GM03348 (cell line): ENCODE measurements around the gene WDR31.
A peak's percentile ranks its signal among the peaks of the same experiment; 100 is the strongest.

Experiments
- DNase-seq: peaks from one replicate; pipeline ENCODE4 v3.0.0; 2012; ENCODE audit warnings: low spot score

WDR31 gene

DNA sequence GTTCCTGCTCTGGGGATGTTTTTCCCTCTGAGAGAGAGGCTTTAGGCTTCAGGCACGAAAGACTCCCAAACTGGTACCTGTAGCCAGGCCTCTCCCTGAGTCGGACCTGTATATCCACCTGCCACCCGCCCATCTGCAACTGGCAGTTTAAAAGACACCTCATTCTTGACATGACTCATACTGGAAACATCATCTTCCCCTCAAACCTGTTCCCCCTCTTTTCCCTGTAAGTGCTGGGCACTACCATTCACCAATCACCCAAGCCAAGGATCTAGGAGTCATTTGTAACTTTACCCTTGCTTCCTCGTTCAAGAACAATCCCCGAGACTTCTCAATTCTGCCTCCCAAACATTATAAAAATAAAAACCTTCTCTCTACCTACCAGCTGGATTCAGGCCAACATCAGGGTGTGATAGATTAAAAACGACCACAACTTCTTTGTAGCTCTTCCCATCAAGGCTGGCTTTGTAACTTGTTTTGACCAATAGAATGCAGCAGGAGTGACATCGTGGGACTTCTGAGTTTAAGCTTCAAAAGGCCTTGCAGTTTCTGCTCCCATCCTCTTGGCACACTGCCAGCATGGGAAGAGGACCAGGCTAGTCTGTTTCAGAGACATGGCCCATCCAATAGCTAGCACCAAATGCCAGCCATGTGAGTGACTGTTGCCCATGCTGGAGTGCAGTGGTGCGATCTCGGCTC, 1.8 kb upstream of the WDR31 start:
- no peak for DNase-seq

DNA sequence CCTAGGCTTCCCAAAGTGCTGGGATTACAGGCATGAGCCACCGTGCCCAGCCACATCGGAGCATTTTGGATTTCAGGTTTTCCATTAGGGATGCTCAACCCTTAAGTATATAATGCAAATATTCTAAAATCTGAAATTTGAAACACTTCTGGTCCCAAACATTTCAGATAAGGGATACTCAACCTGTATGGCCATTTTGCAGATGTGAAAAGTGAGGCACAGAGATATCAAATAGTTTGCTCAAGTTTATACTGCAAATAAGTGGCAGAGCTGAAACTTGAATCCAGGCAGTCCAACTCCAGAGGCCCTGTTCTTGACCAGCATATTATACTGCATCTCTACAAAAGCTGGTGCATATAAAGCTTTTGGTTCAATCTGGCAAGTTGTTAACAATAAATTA, 2.4 kb downstream of the WDR31 start:
- no peak for DNase-seq

DNA sequence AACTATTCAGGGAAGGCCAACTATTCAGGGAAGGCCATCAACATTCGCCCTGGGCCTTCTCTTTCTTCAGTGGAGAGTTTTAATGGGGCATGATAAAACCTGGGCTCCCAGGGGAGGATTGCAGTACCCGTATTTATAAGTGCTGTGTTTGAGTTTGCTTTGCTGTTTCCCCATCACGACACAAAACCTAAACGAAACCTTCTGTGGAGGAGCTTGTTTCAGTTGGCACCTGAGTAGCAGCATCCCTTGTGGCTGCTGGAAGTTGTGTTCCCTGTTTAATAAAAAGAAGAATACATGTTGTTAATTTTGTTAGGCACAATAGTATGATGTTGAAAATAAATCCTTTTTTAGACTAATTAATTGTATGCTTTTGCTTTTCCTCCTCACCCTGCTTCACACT, 8.3 kb downstream of the WDR31 start:
- no peak for DNase-seq

DNA sequence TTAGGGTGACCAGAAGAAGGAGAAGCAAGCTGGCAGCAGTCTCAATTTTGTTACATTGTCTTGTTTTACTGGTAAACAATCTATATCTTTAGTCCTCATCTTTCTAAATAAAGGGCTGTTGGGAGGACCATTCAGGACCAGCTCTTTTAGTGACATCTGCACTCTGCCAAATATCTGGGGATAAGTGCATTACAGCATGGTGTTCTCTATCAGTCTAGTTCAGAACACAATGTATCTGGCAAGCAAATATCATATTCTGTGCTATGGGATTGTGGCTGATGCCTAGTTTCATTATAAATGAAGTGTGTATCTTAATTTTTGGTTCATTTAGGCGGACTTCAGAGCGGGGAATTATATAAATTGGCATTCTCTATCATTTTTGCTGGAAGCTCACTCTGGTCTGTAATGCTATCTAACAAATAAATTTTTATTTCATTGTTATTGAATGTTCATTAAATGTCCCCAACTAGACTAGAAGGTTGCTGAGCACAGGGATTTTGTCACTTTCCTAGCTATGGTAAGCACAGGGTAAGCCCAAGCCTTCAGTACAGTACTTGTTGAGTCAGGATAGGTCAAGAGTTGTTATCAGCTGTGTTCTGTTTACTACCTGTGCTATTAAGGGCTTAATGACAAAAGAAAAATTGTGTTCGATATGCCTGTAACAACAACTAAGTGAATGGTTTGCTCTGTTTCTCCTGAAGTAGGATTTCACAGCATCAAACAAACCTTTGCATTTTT, 11.9 kb downstream of the WDR31 start:
- DNase-seq = no peak

DNA sequence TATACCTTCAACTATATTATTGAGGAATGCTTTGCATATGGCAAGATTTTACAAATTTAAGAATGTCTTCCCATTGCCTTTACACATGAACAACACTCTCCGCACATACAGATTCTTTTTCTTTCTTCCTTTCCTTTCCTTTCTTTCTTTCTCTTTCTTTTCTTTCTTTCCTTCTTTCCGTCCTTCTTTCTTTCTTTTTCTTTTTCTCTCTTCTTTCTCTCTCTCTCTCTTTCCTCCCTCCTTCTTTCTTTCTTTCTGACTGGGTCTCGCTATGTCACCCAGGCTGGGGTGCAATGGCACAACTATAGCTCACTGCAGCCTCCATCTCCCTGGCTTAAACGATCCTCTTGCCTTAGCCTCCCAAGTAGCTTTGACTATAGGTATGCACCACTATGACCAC, 13.8 kb downstream of the WDR31 start:
- DNase-seq = no peak

DNA sequence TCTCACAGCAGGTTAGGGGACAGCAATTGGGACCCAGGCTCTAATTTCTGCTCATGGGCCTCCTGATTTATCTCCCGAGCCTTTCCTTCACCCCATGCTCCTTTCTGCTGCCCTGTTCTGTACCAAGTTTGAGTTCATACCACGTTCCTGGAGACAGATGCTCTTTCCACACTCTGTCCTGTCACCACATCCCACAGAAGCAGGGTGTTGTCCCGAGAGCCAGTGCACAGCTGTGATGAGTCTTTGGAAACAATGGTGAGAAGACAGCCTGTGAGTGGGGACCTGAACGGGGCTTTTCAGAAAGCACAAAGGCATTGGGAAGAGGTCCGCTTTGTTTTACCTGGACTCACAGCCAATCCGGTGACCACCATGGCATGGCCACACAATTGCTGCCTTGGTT, 17.4 kb downstream of the WDR31 start:
- DNase-seq = no peak

DNA sequence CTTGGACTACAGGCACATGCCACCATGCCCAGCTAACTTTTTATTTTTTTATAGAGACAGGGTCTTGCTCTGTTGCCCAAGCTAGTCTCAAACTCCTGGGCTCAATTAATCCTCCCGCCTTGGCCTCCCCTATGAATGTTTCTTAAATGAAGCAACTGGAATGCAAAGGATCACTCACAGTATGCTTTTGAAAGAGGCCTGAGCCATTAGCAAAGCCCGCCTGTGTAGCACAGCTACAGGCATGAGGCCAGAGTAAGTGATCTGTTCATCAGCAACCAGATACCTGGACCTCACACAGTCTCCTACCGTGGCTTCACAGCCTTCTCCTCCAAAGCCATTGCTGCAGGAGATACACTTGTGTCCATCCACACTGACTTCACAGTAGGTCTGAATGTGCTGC, 20.0 kb downstream of the WDR31 start:
- no peak for DNase-seq

DNA sequence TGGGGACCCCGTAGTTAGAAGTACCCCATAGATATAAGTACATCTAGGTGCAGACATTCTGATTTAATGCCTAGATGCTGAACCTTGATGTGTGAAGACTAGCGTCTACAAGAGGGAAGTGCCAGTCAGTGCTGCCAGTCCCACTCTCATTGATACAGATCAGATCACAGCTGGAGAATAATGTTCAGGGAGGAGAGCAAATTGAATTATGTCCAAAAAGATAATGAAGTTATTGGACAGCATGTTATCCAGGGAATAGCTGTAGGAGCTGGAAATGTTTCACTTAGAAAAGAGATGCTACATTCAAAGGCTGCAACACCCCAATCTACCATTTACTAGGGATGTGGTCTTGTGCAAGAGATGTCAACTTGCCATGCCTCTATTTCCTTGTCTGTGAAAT, 21.0 kb downstream of the WDR31 start:
- DNase-seq = no peak

DNA sequence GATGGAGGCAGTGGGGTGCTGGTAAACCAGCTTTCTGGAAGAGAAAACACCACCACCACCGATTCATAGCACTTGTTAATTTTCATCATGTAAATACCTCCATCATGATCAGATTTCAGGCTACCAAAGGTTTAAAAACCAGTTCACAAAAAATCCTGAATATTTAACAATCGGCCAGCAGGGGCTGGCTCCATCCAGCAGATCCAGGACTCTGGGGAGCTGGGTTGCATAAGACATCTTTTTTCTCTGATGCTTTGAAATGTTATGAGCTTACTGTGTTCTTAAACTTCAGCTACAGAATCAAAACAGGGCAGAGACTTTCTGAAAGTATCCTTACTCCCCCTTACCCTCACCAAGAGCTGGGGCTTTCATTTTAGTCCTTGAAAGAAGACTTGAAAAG, 22.3 kb downstream of the WDR31 start:
- DNase-seq = peak; percentile 47

DNA sequence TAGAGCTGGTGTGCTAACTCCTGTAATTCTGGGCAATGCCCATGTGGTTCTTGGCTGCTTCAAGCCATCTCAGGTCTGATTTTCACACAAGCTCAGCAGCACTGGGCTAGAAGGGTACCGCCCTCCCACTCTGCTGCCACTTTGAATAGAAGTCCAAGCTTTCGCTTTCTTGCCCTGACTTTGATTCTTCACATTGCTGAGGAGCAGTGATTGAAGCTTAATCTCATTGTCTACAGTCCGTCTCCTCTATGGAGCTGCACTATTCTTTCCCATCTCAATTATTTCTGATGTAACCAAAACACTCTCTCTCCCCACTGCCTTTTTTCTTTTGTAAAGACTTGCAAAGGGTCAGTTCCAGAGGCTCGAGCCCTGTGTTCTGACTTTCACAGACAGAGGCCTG, 24.0 kb downstream of the WDR31 start:
- DNase-seq = no peak

DNA sequence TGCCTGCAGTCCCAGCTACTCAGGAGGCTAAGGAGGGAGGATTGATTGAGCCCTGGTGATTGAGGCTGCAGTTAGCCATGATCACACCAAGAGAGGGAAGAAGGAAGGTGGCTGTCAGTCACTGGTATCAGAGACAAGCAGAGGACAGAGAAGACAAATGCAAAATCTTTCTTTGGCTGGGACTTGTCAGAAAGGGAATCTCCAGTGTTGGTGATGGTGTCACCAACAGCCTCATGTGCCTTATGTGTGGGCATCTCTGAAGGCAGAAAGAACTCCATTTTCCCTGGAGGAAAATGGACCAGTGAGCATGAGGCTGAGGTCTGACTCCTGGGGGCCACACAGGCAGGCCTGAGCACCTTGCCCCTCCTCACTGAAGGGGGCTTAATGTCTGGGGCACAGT, 24.8 kb downstream of the WDR31 start:
- DNase-seq = no peak

DNA sequence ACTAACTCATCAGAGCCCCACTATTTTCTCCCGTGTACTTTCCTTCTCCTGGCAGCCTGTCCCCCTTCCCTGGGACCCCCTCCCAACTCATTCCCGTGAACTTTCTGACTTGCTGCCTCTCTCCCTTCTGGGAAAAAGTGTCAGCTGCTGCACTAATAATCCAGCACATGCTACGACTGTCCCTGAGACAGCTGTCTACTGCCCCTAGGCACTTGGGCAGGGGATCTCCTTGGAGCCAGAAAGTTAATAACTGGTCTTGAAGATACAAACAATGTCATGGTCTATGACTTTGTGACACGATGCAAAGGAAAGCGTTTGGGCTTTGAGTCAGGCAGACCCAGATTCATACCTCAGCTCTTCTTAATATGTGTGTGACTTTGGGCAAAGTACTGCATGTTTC, 26.8 kb downstream of the WDR31 start:
- no peak for DNase-seq

DNA sequence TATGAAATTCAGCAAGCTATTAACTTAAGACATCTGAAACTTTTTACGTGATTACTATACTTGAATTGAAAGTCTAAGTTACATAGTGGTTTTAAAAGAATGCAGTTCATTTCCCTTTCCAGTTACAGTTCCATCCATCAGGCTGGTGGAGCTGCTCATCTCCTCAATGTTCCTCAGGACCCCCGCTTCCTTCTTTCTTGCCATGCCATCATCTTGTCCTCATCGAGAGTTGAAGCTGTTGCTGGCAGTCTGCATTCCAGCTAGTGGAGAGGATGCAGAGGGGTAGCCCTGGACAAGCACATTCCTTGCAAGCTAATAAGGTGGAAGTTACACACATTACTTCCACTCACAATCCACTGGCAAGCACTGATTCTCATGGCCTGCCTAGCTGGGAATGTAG, 28.1 kb downstream of the WDR31 start:
- no peak for DNase-seq

DNA sequence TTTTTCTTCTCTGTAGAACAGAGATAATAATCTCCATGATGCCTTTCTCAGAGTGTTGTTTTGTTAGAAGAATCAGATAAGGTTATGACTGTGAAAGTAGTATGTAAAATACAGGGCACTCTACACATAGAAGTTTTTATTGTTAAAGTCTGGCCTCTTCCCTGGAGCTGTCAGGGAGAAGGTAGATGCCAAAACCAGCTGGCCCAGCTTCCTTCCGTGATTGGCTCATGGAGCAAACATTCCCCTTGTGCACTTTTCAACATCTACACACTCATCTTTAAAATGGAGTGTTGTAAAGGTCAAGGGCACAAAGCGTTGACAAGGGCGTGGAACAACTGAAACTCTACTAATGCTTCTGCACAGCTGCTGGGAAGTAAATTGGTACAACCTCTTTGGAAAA, 29.5 kb downstream of the WDR31 start:
- peak; percentile 16 for DNase-seq

DNA sequence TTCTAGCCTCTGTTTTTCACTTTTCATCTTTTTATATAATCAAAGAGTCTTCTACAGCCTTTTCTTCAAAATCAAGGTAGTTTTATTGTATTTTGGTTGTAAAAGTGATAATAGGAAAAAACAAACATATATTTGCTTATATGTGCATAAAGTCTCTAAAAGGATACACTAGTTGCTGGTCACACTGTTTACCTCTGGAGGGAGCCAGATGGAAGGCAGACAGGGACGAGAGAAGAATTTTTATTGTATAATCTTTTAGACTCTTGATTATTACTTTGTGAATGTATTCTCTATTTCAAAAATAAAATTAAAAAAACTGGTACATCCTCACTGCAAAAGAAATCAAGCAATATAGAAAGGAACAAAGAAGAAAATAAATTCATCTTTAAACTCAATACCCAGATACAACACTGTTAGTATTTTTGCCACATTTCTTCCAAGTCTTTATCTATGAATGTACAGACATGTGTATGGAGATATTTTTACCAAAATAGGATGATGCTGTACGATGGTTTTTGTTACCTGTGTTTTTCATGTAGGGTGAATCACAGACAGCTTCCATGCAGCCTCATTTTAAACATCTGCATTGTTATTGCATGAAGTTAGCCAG, 30.8 kb downstream of the WDR31 start:
- peak; percentile 78 for DNase-seq

DNA sequence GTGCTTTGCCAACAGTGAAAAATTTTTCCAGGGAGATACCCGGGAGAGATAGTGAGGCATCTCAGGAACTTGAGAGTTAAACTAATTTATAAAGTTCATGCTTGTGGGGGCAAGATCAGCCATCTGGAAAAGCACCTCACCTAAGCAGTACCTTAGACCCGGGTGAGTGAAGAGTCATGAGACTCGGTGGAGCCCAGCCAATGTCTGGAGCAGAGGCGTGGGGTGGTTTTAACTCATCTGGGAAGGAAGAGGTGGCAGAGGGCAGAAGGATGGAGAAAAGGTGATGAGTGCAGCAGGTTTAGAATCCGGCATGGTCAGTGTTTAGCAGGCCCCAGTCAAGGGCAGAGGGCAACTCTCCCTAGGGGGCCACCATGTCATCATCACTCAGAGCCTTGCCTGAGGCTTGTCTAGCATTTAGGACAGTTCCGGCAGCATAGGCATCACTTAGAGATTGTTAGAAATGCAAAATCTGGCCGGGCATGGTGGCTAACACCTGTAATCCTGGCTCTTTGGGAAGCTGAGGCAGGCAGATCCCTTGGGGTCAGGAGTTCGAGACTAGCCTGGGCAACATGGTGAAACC, 32.6 kb downstream of the WDR31 start:
- no peak for DNase-seq

DNA sequence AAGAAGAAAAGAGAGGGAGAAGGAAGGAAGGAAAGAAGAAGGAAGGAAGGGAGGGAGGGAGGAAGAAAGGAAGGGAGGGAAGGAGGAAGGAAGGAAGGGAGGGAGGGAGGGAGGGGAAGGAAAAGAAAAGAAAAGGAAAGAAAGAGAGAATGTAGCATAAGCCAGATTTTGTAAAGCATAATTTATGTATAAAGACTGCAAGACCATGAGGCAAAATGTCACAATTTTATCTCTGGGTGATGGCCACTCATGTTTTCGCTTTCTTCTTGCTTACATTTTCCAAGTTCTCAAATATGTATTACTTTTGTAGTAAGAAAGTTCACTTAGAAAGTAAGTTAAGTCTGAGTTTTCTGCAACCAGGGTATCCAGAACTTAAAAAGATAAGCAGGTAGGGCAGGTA, 33.5 kb downstream of the WDR31 start:
- DNase-seq = no peak

DNA sequence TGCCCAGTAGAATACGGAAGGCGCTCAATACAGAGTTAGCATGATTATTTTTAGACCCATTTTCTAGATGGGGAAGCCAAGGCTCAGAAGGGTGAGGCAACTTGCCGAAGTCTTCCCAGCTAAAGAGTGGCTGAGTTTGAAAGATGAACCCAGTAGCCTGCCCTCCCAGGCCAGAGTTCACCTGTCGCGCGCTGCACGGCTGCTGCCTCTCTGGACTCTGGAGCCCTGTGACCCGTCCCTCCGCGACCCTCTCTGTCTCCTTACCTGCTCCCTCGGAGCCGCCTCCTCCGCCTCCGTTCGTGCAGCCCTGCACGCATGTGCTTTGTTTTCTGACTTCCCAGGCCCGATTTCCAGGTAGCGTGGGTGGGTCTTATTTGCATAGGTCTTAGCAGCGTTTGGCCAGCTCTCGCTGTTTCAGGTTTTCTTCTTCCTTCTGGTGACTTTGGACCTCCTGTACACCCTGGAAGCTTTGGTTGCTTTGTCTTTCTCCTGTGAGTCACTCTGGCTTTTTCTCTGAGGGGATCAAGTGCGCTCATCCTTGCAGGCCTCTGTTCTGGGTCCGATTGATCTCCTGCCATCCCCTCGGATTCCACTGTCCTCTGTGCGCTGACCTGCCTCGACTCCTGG, 37.2 kb downstream of the WDR31 start, which contains the start of gene RNF183:
Gene RNF183 (minus strand): TSS at position 585 of the 627 bp plus-strand sequence. CDS start 5,192 bp downstream, outside the sequence.
- no peak for DNase-seq

DNA sequence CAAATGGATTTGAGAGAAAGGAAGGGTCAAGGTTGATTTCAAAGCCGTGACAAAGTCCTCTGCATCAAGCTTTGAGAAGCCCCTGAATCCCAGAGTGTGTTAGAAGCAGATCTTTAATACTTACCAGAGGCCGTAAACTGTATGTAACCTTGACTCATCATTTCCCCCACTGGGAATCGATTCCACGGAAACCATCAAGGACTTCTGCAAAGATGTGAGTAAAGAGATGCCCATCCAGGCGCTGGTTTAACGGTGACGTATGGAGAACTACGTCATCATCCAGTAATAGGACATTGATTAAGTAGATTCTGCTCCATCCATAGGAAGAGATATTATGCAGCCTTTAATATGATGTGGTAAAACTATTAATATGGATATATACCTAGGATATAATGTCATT, 38.5 kb downstream of the WDR31 start:
- DNase-seq = no peak

DNA sequence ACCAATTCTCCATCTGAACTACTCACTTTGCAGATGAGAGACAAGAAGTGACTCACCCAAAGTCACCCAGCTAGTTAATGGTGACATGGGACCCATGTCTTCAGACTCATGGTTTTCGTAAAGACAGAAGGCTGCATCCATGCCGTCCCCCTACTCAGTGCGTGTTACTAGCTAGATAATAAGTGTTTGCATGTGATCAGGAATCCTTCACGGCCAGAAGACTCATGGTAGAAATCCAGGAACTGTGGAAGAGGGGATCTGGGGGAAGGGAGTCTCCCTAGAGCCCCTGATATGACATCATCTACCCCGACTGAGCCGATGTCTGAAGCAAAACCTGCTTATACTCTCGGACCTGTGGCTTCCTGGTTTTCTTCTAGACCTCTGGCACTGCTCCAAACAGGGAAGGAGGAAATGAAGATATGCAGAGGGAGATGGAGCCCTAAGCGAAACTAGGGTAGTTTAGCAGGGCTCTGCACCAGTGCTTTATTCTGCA, 40.2 kb downstream of the WDR31 start:
- DNase-seq = no peak

DNA sequence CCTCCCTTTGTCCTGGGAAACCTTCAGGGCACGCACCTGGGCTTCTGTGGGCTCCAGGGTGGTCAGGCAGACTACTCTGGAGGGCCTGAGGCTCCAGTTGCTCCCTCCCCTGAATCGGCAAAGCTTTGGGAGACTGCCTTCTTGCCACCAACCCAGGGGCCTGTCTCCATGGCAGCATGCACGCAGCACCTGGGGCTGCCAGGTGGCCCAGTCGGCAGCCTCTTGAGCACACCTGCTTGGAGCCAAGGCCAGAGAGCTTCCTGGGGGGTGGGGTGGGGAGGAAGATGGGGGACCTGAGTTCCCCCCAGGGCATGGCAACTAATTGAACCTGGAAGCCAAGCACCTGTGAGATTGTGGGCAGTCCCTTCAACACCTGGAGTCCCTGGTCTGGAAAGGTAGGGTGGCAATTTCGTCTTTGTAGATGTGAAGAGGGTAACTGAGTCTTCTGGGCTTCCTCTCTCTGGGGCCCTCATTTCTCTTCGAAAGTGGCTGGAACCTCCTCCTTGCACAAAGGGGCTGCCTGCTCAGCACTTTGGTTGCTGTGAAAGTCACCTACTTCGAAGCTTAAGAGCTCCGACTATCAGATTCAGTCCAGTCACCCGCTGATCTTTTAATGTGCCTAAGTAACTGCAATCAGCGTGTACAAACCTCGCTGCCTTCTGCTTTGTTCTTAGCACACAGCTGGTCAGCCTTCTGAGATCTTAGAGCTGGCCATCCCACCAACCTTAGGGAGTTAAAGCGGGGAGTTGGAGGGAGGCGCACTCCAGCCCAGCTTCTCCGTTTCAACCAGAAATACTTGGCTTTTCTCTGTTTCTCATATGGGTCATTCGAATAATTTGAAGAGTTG, 40.9 kb downstream of the WDR31 start:
- DNase-seq = no peak
